ENCODE measurements around the gene MR1. TPM values are rescaled to one million over a fixed set of nuclear protein-coding genes. Genes with fewer than 3 reads are reported as not detected.

MR1 gene
- total and polyA plus RNA-seq, 9 of the 15 experiments (the other 6 are each of a cell fraction or from before 2014, with no cell fraction given): 9.7 to 21.7 (median 15.6) TPM

DNA sequence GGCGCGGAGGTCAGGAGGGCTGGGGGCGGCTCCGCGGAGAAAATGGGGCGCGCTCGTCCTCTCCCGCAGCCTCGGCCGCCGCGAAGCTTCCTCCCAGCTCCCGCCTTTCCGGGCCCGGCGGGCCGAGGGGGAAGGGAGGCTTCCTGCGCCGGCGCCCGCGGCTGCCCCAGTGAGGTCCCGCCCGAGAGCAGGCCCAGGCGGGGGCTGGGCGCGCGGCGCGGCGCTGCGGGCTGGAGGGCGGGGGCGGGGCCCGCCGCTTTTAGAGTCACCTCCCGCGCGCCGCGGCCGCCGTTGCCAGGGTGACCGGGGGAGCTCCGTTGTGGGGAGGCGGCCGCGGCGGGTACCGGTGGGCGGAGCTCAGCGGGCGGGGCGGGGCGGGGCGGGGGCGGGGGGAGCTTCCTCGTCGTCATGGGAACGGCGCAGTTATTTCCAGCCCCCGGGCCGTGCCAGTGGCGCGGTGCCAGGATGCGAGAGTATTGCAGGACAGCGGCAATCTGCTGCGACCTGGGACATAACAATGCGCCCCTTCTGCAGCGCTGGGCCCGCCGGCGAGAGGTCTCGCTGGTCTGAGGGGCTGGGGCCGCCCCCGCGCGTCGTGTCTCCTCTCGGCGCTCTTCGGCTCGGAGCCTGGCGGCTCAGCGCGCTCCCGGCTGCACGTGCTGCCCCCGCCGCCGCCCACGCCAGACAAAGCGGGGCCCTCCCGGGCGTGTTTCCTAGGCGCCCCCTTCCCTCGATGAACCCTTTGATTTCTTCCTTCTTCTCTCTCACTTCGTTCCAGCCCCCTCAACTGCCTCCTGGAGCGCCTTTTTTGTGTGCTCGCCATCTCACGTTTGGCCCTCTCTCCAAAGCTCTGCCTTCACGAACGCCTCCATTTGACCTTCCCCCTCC, 71.6 kb downstream of the MR1 start (continued):
- TF ChIP-seq, protein P1, sequence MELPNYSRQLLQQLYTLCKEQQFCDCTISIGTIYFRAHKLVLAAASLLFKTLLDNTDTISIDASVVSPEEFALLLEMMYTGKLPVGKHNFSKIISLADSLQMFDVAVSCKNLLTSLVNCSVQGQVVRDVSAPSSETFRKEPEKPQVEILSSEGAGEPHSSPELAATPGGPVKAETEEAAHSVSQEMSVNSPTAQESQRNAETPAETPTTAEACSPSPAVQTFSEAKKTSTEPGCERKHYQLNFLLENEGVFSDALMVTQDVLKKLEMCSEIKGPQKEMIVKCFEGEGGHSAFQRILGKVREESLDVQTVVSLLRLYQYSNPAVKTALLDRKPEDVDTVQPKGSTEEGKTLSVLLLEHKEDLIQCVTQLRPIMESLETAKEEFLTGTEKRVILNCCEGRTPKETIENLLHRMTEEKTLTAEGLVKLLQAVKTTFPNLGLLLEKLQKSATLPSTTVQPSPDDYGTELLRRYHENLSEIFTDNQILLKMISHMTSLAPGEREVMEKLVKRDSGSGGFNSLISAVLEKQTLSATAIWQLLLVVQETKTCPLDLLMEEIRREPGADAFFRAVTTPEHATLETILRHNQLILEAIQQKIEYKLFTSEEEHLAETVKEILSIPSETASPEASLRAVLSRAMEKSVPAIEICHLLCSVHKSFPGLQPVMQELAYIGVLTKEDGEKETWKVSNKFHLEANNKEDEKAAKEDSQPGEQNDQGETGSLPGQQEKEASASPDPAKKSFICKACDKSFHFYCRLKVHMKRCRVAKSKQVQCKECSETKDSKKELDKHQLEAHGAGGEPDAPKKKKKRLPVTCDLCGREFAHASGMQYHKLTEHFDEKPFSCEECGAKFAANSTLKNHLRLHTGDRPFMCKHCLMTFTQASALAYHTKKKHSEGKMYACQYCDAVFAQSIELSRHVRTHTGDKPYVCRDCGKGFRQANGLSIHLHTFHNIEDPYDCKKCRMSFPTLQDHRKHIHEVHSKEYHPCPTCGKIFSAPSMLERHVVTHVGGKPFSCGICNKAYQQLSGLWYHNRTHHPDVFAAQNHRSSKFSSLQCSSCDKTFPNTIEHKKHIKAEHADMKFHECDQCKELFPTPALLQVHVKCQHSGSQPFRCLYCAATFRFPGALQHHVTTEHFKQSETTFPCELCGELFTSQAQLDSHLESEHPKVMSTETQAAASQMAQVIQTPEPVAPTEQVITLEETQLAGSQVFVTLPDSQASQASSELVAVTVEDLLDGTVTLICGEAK (IDR thresholded peaks at IDR 0.05): no peak
- TF ChIP-seq, protein P1 (CRISPR knock-in tag; IDR thresholded peaks at IDR 0.05): no peak
- TF ChIP-seq ESRRA (IDR thresholded peaks at IDR 0.05; ENCODE audit: borderline replicate concordance, low read depth) (peak; percentile 9), POLR2B (IDR thresholded peaks at IDR 0.05; ENCODE audit: low read depth, partially characterized antibody) (no peak), GTF2E2 (tag; IDR thresholded peaks at IDR 0.05) (peak; percentile 41; the same call in 1 of the 2 replicates)
- TF ChIP-seq, protein P2, sequence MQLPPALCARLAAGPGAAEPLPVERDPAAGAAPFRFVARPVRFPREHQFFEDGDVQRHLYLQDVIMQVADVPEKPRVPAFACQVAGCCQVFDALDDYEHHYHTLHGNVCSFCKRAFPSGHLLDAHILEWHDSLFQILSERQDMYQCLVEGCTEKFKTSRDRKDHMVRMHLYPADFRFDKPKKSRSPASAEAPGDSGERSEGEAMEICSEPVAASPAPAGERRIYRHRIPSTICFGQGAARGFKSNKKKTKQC (CRISPR knock-in tag; IDR thresholded peaks at IDR 0.05): peak; percentile 71
